ENCODE data around the gene MLC1.
"Not testable (repeated sequence)": the region's sequence is repeated elsewhere in the genome, so short reads cannot be mapped to it uniquely, and the experiment has no call there.

MLC1 gene

DNA sequence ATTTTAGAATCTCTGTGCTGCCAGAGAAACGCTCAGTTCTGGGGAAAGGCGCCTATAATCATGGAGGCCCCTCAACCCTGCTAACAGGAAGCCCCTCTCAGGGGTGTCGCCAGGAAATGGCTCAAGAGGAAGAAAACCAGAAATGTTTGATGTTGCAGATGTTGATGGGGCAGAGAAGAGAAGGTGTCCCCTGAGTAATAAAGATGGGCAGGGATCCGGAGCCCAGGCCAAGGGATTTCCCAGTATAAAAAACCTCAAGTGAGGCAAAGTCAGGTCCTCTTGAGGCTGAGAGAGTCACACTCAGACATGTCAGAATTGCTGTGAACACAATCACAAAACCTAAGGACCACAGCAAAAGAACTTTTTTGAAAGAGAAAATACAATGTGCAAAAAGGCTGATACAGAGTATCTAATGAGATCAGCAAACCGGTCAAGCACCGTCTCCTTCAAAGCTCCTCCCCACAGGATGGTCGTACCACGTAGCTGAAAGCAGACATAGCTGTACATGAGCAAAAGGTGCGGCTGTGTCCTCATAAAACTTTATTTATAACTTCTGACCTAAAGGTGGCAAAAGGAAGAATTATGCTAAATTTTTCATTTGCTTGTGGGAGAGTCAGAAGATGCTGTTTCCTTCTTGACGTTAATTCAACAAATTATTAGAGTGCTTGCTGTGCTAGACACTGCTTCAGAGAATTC, 16.8 kb upstream of the MLC1 start:
- no peak for DNase-seq

DNA sequence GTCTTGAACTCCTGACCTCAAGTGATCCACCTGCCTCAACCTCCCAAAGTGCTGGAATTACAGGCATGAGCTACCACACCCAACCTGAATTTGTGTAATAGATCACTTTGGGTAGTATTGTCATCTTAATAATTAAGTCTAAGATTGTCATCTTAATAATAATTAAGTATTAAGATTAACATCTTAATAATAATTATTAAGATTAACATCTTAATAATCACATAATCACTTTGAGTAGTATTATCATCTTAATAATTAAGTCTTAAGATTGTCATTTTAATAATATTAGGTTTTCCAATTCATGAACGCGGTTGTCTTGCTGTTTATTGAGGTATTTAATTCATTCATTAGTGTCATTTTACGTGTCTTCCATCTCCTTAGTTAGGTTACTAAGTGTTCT, 12.8 kb upstream of the MLC1 start:
- DNase-seq: no peak

DNA sequence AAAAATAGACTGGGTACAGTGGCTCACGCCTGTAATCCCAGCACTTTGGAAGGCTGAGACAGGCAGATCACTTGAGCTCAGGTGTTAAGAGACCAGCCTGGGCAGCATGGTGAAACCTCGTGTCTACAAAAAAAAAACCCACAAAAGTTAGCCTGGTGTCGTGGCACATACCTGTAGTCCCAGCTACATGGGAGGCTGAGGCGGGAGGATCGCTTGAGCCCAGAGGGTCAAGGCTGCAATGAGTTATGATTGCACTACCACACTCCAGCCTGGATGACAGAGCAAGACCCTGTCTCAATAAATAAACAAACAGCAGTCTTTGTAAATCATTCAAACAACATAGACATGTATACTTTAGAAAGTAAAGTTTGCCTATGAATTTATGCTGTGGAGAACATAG, 7.1 kb upstream of the MLC1 start:
- no peak for DNase-seq

DNA sequence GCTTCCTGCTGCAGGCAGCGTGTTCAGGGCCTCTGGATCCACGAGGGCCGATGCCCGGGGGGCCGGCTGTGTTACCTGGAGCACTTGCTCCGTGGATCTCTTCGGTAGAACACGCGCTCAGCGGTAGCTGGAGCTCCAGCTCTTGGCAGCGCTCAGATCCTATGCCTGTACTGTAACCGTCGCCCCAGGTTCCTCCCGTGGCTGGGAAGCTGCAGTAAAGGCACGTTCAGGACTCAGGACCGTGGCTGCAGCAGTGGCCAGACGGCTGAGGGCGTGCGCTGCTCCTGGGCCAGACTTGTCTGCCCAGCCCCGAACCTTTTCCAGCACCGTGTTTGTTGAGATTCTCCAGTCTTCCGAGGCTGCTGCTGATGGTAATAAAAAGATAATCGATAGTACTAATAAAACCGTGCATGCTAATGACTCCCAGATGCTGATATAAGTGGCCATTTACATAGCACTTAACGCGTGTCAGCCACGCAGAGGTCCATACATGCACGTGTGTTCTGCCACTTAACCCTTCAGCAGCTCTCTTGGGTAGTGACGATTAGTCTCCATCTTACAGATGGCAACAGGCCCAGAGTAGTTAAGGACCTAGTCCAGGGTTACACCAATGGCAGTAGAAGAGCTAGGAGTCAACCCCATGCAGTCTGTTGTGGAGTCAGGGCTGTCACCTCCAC, 6.0 kb upstream of the MLC1 start:
- no peak for DNase-seq

- DNase-seq: no peak
These were observed 5.1 kb upstream of the MLC1 start for GRCh38 chr22:50090412-50090714.

- no peak for DNase-seq
These were observed 4.6 kb upstream of the MLC1 start, which contains the start of gene MOV10L1 for GRCh38 chr22:50089682-50090411. TSS of gene MOV10L1 (plus strand) at chr22:50090006. CDS start at chr22:50090089, 83 bp downstream.

DNA sequence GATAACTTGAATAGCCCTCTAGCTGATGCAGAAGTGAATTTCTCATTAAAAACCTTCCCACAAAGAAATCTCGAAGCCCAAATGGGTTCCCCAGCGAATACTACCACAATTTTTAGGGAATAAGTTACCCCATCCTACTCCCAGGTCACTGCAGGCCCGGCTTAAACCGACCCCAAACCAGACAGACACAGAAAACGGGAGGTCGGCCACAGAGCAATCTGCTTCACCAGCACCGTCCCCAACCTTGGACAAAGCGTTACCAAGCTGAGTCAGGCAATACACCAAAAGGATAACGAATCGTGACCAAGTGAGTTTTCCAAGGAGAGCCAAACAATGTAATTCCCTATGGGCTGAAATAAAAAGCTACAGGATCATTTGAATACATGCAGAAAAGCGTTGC, 4.0 kb upstream of the MLC1 start:
- DNase-seq: no peak

GRCh38 chr22:50088096-50088495, 2.9 kb upstream of the MLC1 start:
- no peak for DNase-seq

DNA sequence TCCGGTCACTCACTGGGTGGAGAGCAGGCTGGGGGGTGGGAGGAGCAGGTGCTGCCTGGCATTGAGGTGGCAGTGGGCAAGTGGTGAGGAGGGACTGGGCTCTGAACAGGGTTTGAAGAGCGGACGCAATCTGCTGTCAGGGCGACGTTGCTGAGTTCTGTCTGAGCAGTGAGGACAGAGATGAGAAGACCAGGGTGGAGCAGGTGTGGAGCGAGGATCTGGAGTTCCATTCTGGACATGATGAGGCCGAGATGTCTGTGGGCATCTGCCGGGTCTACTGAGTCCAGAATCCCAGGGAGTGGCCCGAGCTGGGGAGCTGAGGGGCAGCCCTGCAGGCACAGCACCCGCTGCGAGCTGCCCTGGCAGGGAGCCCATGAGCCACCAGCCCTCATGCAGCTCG, 2.4 kb upstream of the MLC1 start:
- DNase-seq: no peak

DNA sequence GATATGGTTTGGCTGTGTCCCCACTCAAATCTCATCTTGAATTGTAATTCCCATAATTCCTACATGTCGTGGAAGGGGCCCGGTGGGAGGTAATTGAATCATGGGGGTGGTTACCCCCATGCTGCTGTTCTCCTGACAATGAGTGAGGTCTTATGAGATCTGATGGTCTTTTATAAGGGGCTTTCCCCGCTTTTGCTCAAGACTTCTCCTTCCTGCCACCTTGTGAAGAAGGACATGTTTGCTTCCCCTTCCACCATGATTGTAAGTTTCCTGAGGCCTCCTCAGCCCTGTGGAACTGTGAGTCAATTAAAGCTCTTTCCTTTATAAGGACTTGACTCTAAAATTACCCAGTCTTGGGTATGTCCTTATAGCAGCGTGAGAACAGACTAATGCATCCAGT, 1.7 kb upstream of the MLC1 start:
- not testable (repeated sequence) for DNase-seq

DNA sequence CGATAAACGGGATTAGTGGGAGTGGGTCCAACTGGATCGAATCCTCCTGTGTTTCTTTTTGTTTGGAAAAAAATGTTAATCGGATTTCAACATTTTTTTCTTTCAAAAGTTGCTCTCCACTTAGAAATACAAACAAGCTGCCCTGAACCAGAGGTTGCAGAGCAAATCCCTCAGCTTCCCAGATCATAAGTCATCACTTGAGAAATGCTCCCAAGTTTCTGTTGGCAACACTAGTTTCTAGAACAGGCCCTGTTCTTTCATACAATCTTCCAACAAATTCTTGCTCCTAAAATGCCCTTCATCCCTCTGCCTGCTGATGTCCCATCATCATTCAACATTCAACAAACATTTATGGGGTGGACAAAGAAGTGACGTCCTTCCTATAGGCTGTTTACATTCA, 1.3 kb upstream of the MLC1 start:
- no peak for DNase-seq

DNA sequence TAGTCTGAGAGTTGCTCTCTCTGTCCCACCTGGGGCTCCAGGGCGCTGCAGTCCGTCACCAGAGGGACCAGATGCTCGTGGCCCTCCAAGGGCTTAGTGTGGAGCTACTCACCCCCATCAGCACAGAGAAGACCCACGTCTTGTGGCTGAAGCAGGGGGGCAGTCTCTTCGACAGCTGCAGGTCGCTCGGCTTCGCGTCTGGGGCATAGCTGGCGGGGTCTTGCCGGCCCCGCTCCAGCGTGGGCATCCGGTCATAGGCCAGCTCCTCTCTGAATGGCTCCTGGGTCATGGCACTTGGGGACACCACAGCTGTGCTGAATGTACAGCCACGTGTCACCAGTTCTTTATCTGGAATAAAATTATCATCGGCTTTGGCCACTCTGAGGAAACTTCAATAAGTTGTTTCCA, 608 bp downstream of the MLC1 start:
- no peak for DNase-seq

DNA sequence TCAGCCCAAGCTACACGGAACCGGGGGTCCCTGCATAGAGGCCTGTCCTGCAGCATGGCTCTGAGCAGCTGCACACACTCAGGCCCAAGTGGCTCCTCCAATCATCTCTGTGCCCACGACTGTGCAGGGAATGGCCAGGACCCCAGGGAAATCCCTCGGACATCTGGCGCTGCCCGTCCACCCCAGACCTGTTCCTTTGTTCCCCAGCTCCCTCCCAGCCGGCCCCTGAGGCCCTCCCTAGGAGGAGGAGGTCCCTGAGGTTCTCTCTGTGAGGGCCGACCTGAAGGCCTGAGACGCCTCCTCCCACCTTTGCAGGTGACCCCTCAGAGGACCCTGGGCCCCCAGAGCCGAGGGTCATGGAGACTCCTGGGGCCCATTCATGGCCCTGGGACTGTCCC, 1.1 kb downstream of the MLC1 start:
- no peak for DNase-seq

DNA sequence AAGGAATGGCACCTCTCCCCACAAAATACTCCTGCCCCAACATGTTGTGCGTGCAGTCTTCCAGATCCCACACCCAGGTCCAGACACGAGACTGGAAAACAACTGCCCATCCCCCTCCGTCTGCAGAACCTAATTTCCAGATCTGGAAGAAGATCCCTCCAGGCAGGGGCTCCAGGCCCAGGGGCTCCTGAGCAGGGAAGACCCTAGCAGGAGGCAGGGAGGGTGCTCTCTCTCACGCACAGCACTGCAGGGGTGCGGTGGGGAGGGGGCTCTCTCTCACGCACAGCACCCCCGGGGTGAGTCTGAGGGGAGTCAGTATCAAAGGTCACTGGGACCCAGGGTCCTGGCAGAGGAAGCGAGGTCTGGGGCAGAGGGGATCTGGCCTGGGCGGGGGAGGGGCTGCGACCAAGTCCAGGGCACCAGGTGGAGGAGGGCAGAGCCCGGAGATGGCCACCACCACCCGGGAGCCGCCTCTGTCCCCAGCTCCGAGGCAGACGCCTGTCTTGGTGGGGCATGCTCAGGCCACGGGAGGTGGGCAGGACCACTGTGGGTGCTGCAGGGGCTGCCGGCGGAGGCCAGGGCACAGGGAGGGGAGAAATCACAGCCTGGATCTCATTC, 1.7 kb downstream of the MLC1 start:
- no peak for DNase-seq

DNA sequence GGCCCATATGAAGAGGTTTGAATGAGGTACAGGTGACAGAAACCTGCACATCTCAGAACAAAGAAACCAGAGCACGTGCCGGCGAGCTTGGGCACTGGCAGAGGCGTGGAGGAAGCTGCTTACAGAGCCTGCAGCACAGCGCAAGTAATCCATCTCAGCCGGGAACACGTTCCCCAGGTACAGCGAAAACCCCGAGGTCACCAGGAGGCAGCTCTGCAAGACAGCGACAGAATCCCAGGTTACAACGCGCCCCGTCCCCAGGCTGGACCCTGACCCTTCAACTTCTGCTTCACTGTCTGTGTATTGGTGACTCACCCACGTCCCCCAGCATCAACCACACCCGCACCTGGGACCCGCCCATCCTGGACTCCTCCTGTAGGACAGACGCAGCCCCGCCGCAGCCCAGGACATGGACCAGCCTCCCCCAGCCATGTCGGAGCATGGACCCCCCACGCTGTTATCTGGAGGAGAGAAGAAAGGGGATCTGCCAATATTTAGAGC, 2.2 kb downstream of the MLC1 start:
- DNase-seq: no peak

- DNase-seq: no peak
These were observed 3.0 kb downstream of the MLC1 start for GRCh38 chr22:50082197-50082715.

- no peak for DNase-seq
These were observed 3.6 kb downstream of the MLC1 start for GRCh38 chr22:50081426-50082196.

DNA sequence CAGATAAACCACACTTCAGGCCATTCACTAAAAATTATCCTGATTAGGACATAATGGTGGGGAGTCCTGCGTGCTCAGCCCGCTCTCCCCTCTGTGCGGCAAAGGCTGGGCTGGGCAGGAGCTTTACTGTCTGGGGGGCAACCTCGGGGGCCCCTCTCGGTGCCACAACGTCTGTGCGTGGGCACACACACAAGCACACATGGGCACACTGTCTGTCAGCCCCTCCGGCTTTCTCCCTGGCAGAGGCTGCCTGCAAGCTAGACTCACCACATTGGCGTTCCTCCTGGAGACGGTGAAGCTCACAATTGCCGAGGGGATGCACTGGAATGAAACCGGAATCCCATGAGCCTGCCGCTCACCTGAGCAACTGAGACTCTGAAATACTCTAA, 5.2 kb downstream of the MLC1 start:
- DNase-seq: no peak

- DNase-seq: no peak
These were observed 6.5 kb downstream of the MLC1 start for GRCh38 chr22:50078761-50079160.

- no peak for DNase-seq
These were observed 7.0 kb downstream of the MLC1 start for GRCh38 chr22:50078246-50078645.

DNA sequence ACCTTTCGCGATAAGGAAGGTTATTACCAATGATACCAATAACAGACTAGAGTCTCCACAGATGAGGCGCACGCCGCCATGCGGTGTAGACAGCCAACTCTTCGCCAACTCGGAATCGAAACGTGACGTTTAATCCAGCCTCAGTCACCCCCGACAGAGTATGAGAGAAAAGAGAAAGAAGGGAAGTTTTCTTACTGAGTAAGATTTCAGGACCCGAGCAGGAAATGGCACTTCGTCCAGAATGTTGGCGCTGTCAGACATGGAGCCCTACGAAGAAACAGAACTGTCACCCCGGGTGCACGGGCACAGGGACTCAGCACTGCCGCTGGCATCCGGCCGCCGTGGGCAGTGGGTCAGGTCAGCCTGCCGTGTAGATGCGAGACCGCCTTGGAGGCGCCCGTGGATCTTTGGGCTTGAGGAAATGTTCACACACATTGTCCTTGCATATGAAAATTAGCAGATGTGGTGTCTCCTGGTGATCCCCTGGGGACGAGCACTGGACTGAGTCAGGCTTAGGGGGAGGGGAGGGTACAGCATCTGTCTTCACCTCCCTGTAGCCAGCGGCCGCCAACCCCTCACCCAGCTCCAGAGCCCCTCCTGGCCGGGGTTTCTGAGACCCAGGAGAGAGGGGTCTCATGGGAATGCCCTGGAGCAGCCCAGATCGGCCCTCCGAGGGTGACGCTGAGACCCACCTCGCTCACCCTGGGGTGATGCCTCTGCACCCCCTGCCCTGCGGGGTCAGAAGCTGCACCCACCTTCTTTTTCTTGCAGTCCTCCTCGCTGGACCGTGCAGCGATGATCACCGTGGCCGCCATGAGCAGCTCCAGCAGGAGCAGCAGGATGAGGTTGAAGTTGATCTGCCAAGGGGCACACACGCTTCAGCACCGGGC, 8.3 kb downstream of the MLC1 start:
- DNase-seq: no peak

Data from activated T-cell treated with anti-CD3 and anti-CD28 coated beads for 4 hours (primary cell).